ENCODE data around the gene FBXO31. TPM values are rescaled to one million over a fixed set of nuclear protein-coding genes. Genes with fewer than 3 reads are reported as not detected.

The FBXO31 gene
- total and polyA plus RNA-seq, 9 of the 15 experiments (the other 6 are each of a cell fraction or from before 2014, with no cell fraction given), result 0.18 to 33.3 (median 10.9) TPM

- TF ChIP-seq NR2C2 (CRISPR knock-in tag; IDR thresholded peaks at IDR 0.05) (no peak), NR2C2 (tag; IDR thresholded peaks at IDR 0.05) (peak; percentile 59), TOE1 (IDR thresholded peaks at IDR 0.05; ENCODE audit: borderline replicate concordance) (peak; percentile 9; the same call in 1 of the 2 replicates), TOE1 (CRISPR knock-in tag; IDR thresholded peaks at IDR 0.05; ENCODE audit: borderline replicate concordance, low read depth) (no peak), ETS2 (tag; IDR thresholded peaks at IDR 0.05; ENCODE audit: borderline replicate concordance, poor library complexity, severe bottlenecking) (no peak), TFE3 (CRISPR knock-in tag; IDR thresholded peaks at IDR 0.05) (no peak), MEF2D (tag; conservative IDR thresholded peaks at IDR 0.05; ENCODE audit: low read depth) (no peak), HCFC1 (IDR thresholded peaks at IDR 0.05; ENCODE audit: low read depth, low read length) (peak; percentile 5; the same call in 1 of the 2 replicates), SNAPC5 (CRISPR knock-in tag; IDR thresholded peaks at IDR 0.05) (no peak), RUNX1 (IDR thresholded peaks at IDR 0.05; ENCODE audit: low read depth) (no peak; the same call in 1 of the 2 replicates), ZFP30 (CRISPR knock-in tag; IDR thresholded peaks at IDR 0.05; ENCODE audit: borderline replicate concordance) (no peak), JUND (IDR thresholded peaks at IDR 0.05; ENCODE audit: borderline replicate concordance, low read depth, low read length) (no peak), JUND (tag; IDR thresholded peaks at IDR 0.05; ENCODE audit: borderline replicate concordance, low read depth, low read length) (no peak), CHD4 (IDR thresholded peaks at IDR 0.05; ENCODE audit: insufficient read depth, insufficient replicate concordance, low read depth, low read length, poor library complexity, severe bottlenecking) (no peak), KDM4B (IDR thresholded peaks at IDR 0.05; ENCODE audit: borderline replicate concordance in 2 of 2, low read depth in 1 of 2) (no peak), RBFOX2 (IDR thresholded peaks at IDR 0.05; ENCODE audit: low read depth, low read length) (peak; percentile 83), RBM15 (IDR thresholded peaks at IDR 0.05; ENCODE audit: insufficient read depth, low read length) (no peak), ZNF121 (CRISPR knock-in tag; conservative IDR thresholded peaks at IDR 0.05) (peak; percentile 99), PYGO2 (tag; IDR thresholded peaks at IDR 0.05) (no peak), ZNF175 (CRISPR knock-in tag; IDR thresholded peaks at IDR 0.05; ENCODE audit: low read depth) (peak; percentile 76; the same call in 1 of the 2 replicates)
- TF ChIP-seq, protein P1, sequence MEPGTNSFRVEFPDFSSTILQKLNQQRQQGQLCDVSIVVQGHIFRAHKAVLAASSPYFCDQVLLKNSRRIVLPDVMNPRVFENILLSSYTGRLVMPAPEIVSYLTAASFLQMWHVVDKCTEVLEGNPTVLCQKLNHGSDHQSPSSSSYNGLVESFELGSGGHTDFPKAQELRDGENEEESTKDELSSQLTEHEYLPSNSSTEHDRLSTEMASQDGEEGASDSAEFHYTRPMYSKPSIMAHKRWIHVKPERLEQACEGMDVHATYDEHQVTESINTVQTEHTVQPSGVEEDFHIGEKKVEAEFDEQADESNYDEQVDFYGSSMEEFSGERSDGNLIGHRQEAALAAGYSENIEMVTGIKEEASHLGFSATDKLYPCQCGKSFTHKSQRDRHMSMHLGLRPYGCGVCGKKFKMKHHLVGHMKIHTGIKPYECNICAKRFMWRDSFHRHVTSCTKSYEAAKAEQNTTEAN (CRISPR knock-in tag; IDR thresholded peaks at IDR 0.05), result peak; percentile 31; the same call in 1 of the 2 replicates
- TF ChIP-seq, protein P2, sequence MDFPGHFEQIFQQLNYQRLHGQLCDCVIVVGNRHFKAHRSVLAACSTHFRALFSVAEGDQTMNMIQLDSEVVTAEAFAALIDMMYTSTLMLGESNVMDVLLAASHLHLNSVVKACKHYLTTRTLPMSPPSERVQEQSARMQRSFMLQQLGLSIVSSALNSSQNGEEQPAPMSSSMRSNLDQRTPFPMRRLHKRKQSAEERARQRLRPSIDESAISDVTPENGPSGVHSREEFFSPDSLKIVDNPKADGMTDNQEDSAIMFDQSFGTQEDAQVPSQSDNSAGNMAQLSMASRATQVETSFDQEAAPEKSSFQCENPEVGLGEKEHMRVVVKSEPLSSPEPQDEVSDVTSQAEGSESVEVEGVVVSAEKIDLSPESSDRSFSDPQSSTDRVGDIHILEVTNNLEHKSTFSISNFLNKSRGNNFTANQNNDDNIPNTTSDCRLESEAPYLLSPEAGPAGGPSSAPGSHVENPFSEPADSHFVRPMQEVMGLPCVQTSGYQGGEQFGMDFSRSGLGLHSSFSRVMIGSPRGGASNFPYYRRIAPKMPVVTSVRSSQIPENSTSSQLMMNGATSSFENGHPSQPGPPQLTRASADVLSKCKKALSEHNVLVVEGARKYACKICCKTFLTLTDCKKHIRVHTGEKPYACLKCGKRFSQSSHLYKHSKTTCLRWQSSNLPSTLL (IDR thresholded peaks at IDR 0.05), result peak; percentile 78; the same call in 1 of the 2 replicates
Observed at GRCh38 chr16:87384162-87384874, 742 bp upstream of the FBXO31 start (continued).

All from K562 (cell line).